Mesothelial cell of epicardium (in vitro differentiated cells): Measurements from ENCODE around the gene CDK17. TPM values are rescaled to one million over a fixed set of nuclear protein-coding genes. Genes with fewer than 3 reads are reported as not detected.
"Not testable (repeated sequence)": the region's sequence is repeated elsewhere in the genome, so short reads cannot be mapped to it uniquely, and the experiment has no call there.

Source experiments
- DNase-seq, 2 experiments: peaks; one replicate each; pipeline ENCODE4 v3.0.0; 2021; ENCODE audit warnings: low spot score in 2 of 2; ENCODE audit not compliant: unreplicated experiment in 2 of 2
- H3K27ac Mint-ChIP-seq: 2 replicates; pipeline ENCODE4 v1.8.0; 2021; ENCODE audit warnings: mixed read lengths
- H3K27me3 Mint-ChIP-seq: 2 replicates; pipeline ENCODE4 v1.8.0; 2021; ENCODE audit warnings: low read depth, mixed read lengths
- H3K36me3 Mint-ChIP-seq: 2 replicates; pipeline ENCODE4 v1.8.0; 2021; ENCODE audit warnings: mixed read lengths
- H3K4me1 Mint-ChIP-seq: 2 replicates; pipeline ENCODE4 v1.8.0; 2021; ENCODE audit warnings: mixed read lengths
- H3K4me3 Mint-ChIP-seq: 2 replicates; pipeline ENCODE4 v1.8.0; 2021; ENCODE audit warnings: mild to moderate bottlenecking, moderate library complexity, mixed read lengths
- H3K9me3 Mint-ChIP-seq: 2 replicates; pipeline ENCODE4 v1.8.0; 2021; ENCODE audit warnings: mixed read lengths
- total RNA-seq: library from RNA; stranded (reverse); gene quantifications from 3 replicates; pipeline ENCODE4 v1.2.1, GENCODE V29; 2021
- TF ChIP-seq, protein P1 (sequence below): fragments of 200-600 bp; sonication (generic); IDR thresholded peaks from one replicate; pipeline ENCODE4 v1.5.0; 2021; ENCODE audit warnings: antibody characterized with exemption; ENCODE audit not compliant: unreplicated experiment

The CDK17 gene
- total RNA-seq, 1 donor from 2014 or later, result 40.5 TPM

DNA sequence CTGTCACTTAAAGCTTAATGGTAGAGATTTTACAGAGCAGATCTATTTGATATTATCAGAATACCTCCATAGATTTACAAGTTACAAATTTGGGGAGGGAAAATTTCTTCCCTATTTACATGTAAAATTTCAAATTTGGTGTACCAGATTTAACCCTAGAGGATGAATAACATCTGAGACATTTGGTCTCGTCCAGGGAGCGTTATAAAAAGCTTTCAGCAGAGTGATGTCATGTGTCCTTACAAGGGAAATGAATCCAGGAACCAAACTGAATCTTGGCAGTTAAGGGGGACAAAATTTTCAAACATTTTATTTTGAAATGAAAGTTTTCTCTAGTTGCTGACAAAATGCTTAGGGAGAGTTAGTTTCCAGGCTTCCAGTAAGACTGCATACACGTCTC is 4.5 kb upstream of the CDK17 start:
- H3K4me3 Mint-ChIP-seq, result no peak overlapping the region
- H3K27ac Mint-ChIP-seq, result no peak overlapping the region
- H3K36me3 Mint-ChIP-seq, result no peaks in the 10 kb centered on the region
- peaks cover 8% of the 10 kb centered on the region for H3K4me1 Mint-ChIP-seq
- peaks cover 3% of the 10 kb centered on the region for H3K27me3 Mint-ChIP-seq
- DNase-seq, result no peak
- TF ChIP-seq, protein P1, sequence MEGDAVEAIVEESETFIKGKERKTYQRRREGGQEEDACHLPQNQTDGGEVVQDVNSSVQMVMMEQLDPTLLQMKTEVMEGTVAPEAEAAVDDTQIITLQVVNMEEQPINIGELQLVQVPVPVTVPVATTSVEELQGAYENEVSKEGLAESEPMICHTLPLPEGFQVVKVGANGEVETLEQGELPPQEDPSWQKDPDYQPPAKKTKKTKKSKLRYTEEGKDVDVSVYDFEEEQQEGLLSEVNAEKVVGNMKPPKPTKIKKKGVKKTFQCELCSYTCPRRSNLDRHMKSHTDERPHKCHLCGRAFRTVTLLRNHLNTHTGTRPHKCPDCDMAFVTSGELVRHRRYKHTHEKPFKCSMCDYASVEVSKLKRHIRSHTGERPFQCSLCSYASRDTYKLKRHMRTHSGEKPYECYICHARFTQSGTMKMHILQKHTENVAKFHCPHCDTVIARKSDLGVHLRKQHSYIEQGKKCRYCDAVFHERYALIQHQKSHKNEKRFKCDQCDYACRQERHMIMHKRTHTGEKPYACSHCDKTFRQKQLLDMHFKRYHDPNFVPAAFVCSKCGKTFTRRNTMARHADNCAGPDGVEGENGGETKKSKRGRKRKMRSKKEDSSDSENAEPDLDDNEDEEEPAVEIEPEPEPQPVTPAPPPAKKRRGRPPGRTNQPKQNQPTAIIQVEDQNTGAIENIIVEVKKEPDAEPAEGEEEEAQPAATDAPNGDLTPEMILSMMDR, result no peak
- no peaks in the 10 kb centered on the region for H3K9me3 Mint-ChIP-seq

DNA sequence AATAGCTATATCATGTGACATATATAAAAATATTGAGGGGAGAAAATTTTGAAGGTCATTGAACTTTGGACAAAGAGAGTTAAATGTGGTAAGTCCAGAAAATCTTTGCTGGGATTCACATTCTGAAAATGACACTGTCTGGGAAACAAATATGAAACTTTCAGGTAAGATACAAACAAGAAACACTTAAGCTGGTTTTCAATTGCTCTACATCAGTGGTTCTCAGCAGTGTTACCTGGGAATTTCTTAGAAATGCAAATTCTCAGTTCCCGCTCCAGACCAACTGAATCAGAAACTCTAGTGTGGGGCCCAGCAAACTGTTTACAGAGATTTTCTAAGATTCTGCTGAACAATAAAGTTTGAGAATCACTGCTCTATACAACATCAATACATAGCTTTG is 3.6 kb upstream of the CDK17 start:
- Mint-ChIP-seq H3K4me1 (peaks cover 8% of the 10 kb centered on the region), H3K36me3 (no peaks in the 10 kb centered on the region), H3K9me3 (no peaks in the 10 kb centered on the region), H3K27ac (no peak overlapping the region), H3K4me3 (no peak overlapping the region), H3K27me3 (peaks cover 3% of the 10 kb centered on the region)
- no peak for DNase-seq
- TF ChIP-seq, protein P1, result no peak

DNA sequence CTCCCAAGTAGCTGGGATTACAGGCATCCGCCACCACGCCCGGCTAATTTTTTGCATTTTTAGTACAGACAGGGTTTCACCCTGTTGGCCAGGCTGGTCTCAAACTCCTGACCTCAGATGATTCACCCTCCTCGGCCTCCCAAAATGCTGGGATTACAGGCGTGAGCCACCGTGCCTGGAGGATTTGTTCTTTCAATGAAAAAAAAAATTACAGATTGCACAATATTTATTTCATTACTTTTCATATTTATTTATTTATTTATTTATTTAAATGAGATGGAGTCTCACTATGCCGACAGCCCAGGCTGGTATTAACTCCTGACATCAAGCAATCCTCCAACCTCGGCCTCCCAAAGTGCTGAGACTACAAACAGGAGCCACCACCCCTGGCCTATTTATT is 2.3 kb upstream of the CDK17 start:
- not testable (repeated sequence) for DNase-seq, H3K27me3 Mint-ChIP-seq, H3K4me3 Mint-ChIP-seq, H3K9me3 Mint-ChIP-seq, H3K27ac Mint-ChIP-seq, H3K36me3 Mint-ChIP-seq
- H3K4me1 Mint-ChIP-seq, result peaks cover 20% of the 10 kb centered on the region

DNA sequence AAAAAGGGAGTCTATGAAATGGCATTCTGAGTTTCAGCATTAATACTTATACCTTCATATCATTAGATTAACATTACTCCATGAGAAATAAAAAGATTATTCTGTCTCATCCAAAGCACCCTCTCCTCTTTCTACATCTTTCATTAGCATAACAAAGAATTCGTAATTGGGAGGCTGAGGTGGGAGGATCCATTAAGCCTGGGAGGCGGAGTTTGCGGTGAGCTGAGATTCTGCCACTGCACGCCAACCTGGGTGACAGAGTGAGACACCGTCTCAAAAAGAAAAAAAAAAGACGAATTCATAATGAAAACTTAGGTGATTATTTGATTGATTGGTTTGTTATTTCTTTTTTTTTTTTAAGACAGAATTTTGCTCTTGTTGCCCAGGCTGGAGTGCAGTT is 1.8 kb upstream of the CDK17 start:
- Mint-ChIP-seq H3K9me3 (no peaks in the 10 kb centered on the region), H3K27me3 (peaks cover 3% of the 10 kb centered on the region), H3K36me3 (no peaks in the 10 kb centered on the region), H3K4me1 (peaks cover 25% of the 10 kb centered on the region), H3K27ac (peak overlapping the region; percentile 89), H3K4me3 (no peak overlapping the region)
- DNase-seq, result no peak
- TF ChIP-seq, protein P1, result no peak

DNA sequence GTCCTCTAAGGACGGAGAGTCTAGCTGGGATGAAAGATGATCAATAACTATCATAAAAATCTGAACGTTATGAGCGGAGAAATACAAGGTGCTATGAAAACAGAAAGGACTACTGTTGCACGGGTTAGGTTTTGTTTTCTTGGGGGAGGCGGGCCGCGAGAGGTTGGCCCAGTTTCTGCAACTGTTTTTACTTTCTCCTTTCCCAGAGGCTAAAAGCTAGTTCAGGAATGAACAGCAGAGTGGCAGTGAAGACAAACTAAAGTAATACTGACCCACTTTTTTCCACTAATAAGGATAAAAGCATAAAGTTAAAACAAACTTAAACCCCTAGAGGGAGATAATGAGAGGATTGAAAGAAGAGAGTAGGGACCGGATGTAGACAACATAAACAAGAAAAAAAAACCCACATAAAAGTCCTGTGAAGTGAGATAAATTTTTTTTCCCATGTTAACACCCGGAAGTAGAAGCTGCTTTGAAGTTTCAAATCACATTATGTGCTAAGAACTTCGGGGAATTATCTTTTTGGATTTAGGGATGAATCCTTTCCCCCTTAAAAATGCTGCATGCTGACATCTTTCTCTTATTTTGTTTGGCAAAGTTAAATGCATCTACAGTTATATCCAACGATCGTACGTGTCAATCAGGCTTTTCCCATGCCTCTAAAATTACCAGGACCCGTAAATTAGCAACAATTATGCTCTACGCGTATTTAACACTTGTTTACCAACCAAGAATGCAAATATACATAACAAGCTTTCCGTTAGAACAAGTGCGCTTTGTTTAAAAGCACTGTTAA is 1.0 kb upstream of the CDK17 start:
- TF ChIP-seq, protein P1, result no peak
- H3K36me3 Mint-ChIP-seq, result no peaks in the 10 kb centered on the region
- peaks cover 31% of the 10 kb centered on the region for H3K4me1 Mint-ChIP-seq
- no peaks in the 10 kb centered on the region for H3K9me3 Mint-ChIP-seq
- peak overlapping the region; percentile 89 for H3K27ac Mint-ChIP-seq
- no peak for DNase-seq
- H3K27me3 Mint-ChIP-seq, result no peaks in the 10 kb centered on the region
- H3K4me3 Mint-ChIP-seq, result peak overlapping the region; percentile 96

DNA sequence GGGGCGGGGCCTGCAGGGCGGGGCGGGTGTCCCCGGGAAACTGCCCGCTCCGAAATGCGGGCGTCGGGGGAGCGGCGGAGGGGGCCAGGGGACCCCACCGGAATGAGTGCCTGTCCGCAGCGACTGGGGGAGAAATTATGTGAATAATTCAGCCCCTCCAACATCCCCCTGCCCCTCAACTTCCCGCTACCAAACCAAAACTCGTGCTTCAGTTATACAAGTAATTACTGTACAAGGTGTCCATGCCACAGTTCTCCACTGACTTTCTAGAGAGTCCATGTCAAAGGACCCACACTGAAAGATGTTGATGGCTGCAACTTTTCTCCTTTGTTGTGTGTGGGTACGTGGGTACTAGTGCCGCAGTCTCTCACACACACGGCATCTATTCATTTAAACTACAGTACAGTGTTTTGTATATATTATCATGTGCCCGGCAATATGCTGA is 414 bp upstream of the CDK17 start:
- Mint-ChIP-seq H3K9me3 (no peaks in the 10 kb centered on the region), H3K4me3 (peak overlapping the region; percentile 96), H3K36me3 (no peaks in the 10 kb centered on the region), H3K27ac (peak overlapping the region; percentile 89), H3K27me3 (no peaks in the 10 kb centered on the region), H3K4me1 (peaks cover 37% of the 10 kb centered on the region)
- TF ChIP-seq, protein P1, result no peak
- DNase-seq, result no peak
